H1 (cell line): ENCODE data around the gene CAPN14. TPM values are rescaled to one million over a fixed set of nuclear protein-coding genes. Genes with fewer than 3 reads are reported as not detected.
A peak's percentile ranks its signal among the peaks of the same experiment; 100 is the strongest.

Experiments
- CTCF ChIA-PET: fragments of 300-600 bp; sonication (Branson Sonifier 250); formaldehyde crosslinking; loops from one replicate; lab custom pipeline; 2021; ENCODE audit not compliant: partially characterized antibody; lab: Charles Lee
- POLR2A ChIA-PET: fragments of 300-600 bp; sonication (Branson Sonifier 250); formaldehyde crosslinking; loops from one replicate; lab custom pipeline; 2021; ENCODE audit warnings: inconsistent platforms; ENCODE audit not compliant: partially characterized antibody; lab: Charles Lee
- DNase-seq, 2 experiments: peaks; one replicate each; pipeline versions ENCODE4 v3.0.0 to v3.0.0-alpha.2; 2010 to 2022; ENCODE audit warnings: low spot score in 2 of 2, low read depth in 1 of 2, mixed read lengths in 1 of 2
- FAIRE-seq: peaks from 2 replicates; lab custom pipeline; 2011; peaks lifted over from hg19 to GRCh38; lab: Jason Lieb, UNC
- H2AFZ ChIP-seq: 2 replicates; pipeline ENCODE4 v1.8.1; 2012; ENCODE audit warnings: low read length, inconsistent platforms
- H2AK5ac ChIP-seq: 2 replicates; pipeline ENCODE4 v1.6.1; 2013; ENCODE audit warnings: low read depth, low read length
- H2BK120ac ChIP-seq: replicated peaks from 2 replicates; pipeline ENCODE3; 2013; ENCODE audit warnings: low read depth, low read length, inconsistent platforms
- H2BK12ac ChIP-seq: 2 replicates; pipeline ENCODE4 v1.6.1; 2013; ENCODE audit warnings: low read depth, low read length
- H2BK15ac ChIP-seq: 2 replicates; pipeline ENCODE4 v1.6.1; 2013; ENCODE audit warnings: low read length
- H2BK20ac ChIP-seq: 2 replicates; pipeline ENCODE4 v1.6.1; 2013; ENCODE audit warnings: low read length
- H2BK5ac ChIP-seq: 2 replicates; pipeline ENCODE4 v1.6.1; 2013; ENCODE audit warnings: low read depth, low read length
- H3K14ac ChIP-seq: 2 replicates; pipeline ENCODE4 v1.6.1; 2013; ENCODE audit warnings: inconsistent platforms; ENCODE audit not compliant: insufficient read length
- H3K18ac ChIP-seq: 2 replicates; pipeline ENCODE4 v1.6.1; 2013; ENCODE audit warnings: low read length; ENCODE audit errors: extremely low read depth
- H3K23ac ChIP-seq: 2 replicates; pipeline ENCODE4 v1.6.1; 2013; ENCODE audit warnings: inconsistent platforms; ENCODE audit not compliant: insufficient read length
- H3K23me2 ChIP-seq: 2 replicates; pipeline ENCODE4 v1.6.1; 2013; ENCODE audit warnings: low read depth, low read length
- H3K27ac ChIP-seq: 2 replicates; pipeline ENCODE4 v1.6.1; 2011; ENCODE audit warnings: low read depth, low read length, inconsistent platforms
- H3K27me3 ChIP-seq, 4 experiments: replicated peaks in 1 of 4; 1 replicate in 1 of 4; 2 replicates in 3 of 4; pipeline versions ENCODE4 v1.6.1 to v1.8.1; 2011 to 2013; ENCODE audit warnings: low read length in 3 of 4, mild to moderate bottlenecking in 3 of 4, inconsistent platforms in 2 of 4, mixed read lengths in 2 of 4, moderate library complexity in 1 of 4; ENCODE audit not compliant: control insufficient read depth in 3 of 4, insufficient read depth in 3 of 4; ENCODE audit errors: extremely low read depth in 1 of 4
- H3K36me3 ChIP-seq, 4 experiments: 2 replicates each; pipeline versions ENCODE4 v1.6.1 to v1.8.1; 2011 to 2013; ENCODE audit warnings: mild to moderate bottlenecking in 4 of 4, low read length in 3 of 4, moderate library complexity in 2 of 4, control low read depth in 1 of 4, inconsistent platforms in 1 of 4; ENCODE audit not compliant: insufficient read depth in 4 of 4, control insufficient read depth in 2 of 4
- H3K4ac ChIP-seq: replicated peaks from 2 replicates; pipeline ENCODE3; 2013; ENCODE audit warnings: low read length, low read depth, mixed read lengths, inconsistent platforms; ENCODE audit not compliant: insufficient read length
- H3K4me1 ChIP-seq, 4 experiments: replicated peaks in 1 of 4; 1 replicate in 1 of 4; 2 replicates in 3 of 4; pipeline versions ENCODE4 v1.6.1 to v1.8.1; 2011 to 2013; ENCODE audit warnings: low read length in 3 of 4, inconsistent platforms in 2 of 4, mixed read lengths in 1 of 4; ENCODE audit not compliant: insufficient read depth in 4 of 4, control insufficient read depth in 3 of 4
- H3K4me2 ChIP-seq, 2 experiments: 2 replicates each; pipeline versions ENCODE4 v1.6.1 to v1.8.1; 2011 to 2013; ENCODE audit warnings: low read depth in 2 of 2, low read length in 2 of 2, control low read depth in 1 of 2, inconsistent platforms in 1 of 2, mild to moderate bottlenecking in 1 of 2; ENCODE audit not compliant: insufficient read depth in 1 of 2
- H3K4me3 ChIP-seq, 4 experiments: fragments of 200-600, 300-600 bp in 1 of 4; sonication (generic), shearing (Covaris generic), sonication (Bioruptor Twin) in 1 of 4; 2 replicates each; pipeline versions ENCODE4 v1.5.1 to v1.8.1; 2011 to 2016; ENCODE audit warnings: low read length in 4 of 4, low read depth in 3 of 4, control low read depth in 2 of 4, inconsistent platforms in 2 of 4, mild to moderate bottlenecking in 2 of 4, mixed read lengths in 1 of 4, moderate library complexity in 1 of 4; ENCODE audit not compliant: insufficient read depth in 2 of 4; ENCODE audit errors: extremely low read depth in 1 of 4
- H3K56ac ChIP-seq: replicated peaks from 2 replicates; pipeline ENCODE3; 2013; ENCODE audit warnings: low read depth, mild to moderate bottlenecking, mixed read lengths, low read length, inconsistent platforms; ENCODE audit not compliant: insufficient read length
- H3K79me1 ChIP-seq: 2 replicates; pipeline ENCODE4 v1.6.1; 2013; ENCODE audit warnings: low read depth, low read length, control low read depth
- H3K79me2 ChIP-seq, 2 experiments: 2 replicates each; pipeline versions ENCODE4 v1.6.1 to v1.8.1; 2012 to 2013; ENCODE audit warnings: low read length in 2 of 2, mild to moderate bottlenecking in 2 of 2, inconsistent platforms in 1 of 2; ENCODE audit not compliant: insufficient read depth in 2 of 2, control insufficient read depth in 1 of 2
- H3K9ac ChIP-seq, 4 experiments: replicated peaks in 1 of 4; 1 replicate in 1 of 4; 2 replicates in 3 of 4; pipeline versions ENCODE4 v1.6.1 to v1.8.1; 2011 to 2013; ENCODE audit warnings: low read depth in 3 of 4, low read length in 3 of 4, control low read depth in 2 of 4, mild to moderate bottlenecking in 2 of 4, moderate library complexity in 2 of 4, inconsistent platforms in 1 of 4; ENCODE audit errors: extremely low read depth in 1 of 4
- H3K9me3 ChIP-seq, 2 experiments: 2 replicates each; pipeline versions ENCODE4 v1.6.1 to v1.8.1; 2012 to 2013; ENCODE audit warnings: mild to moderate bottlenecking in 2 of 2, moderate library complexity in 2 of 2, control low read depth in 1 of 2, inconsistent platforms in 1 of 2, low read depth in 1 of 2, low read length in 1 of 2, mixed read lengths in 1 of 2; ENCODE audit not compliant: insufficient read depth in 2 of 2
- H4K20me1 ChIP-seq, 2 experiments: replicated peaks in 1 of 2; 2 replicates each; pipeline versions ENCODE3 to v1.8.1; 2011 to 2013; ENCODE audit warnings: inconsistent platforms in 2 of 2, low read length in 2 of 2, mild to moderate bottlenecking in 1 of 2; ENCODE audit not compliant: insufficient read depth in 2 of 2, control insufficient read depth in 1 of 2
- H4K5ac ChIP-seq: 2 replicates; pipeline ENCODE4 v1.6.1; 2013; ENCODE audit warnings: low read length, low read depth, mixed read lengths, inconsistent platforms; ENCODE audit not compliant: insufficient read length
- H4K8ac ChIP-seq: 2 replicates; pipeline ENCODE4 v1.8.0; 2013; ENCODE audit warnings: mild to moderate bottlenecking, moderate library complexity, low read length, inconsistent platforms; ENCODE audit not compliant: insufficient read depth; ENCODE audit errors: extremely low read depth
- H4K91ac ChIP-seq: replicated peaks from 2 replicates; pipeline ENCODE3; 2013; ENCODE audit warnings: low read length, mixed read lengths, inconsistent platforms; ENCODE audit not compliant: insufficient read length
- EGR1 ChIP-seq: IDR thresholded peaks from 2 replicates; pipeline ENCODE4 v1.6.1; 2011; ENCODE audit warnings: low read depth, low read length, borderline replicate concordance
- GTF2F1 ChIP-seq: IDR thresholded peaks from 2 replicates; pipeline ENCODE4 v1.6.1; 2012; ENCODE audit warnings: low read depth, low read length, improper control_type of control experiment, borderline replicate concordance
- RAD21 ChIP-seq, 2 experiments: IDR thresholded peaks in 1 of 2; conservative IDR thresholded peaks in 1 of 2; 2 replicates each; pipeline ENCODE4 v1.6.1; 2011; ENCODE audit warnings: low read depth in 2 of 2, low read length in 2 of 2, improper control_type of control experiment in 1 of 2, inconsistent platforms in 1 of 2, mild to moderate bottlenecking in 1 of 2, moderate library complexity in 1 of 2
- SP4 ChIP-seq: IDR thresholded peaks from 2 replicates; pipeline ENCODE4 v1.6.1; 2012; ENCODE audit warnings: low read length, inconsistent platforms
- TBP ChIP-seq: IDR thresholded peaks from 2 replicates; pipeline ENCODE4 v1.6.1; 2011; ENCODE audit warnings: low read depth, low read length, improper control_type of control experiment
- WGBS, 2 experiments: shearing (Covaris generic) in 1 of 2; methylation state at CpG; one replicate each; pipeline versions ENCODE4 v1.1.6 to v1.1.7; 2013 to 2015; ENCODE audit warnings: low lambda C conversion rate in 2 of 2, mixed read lengths in 2 of 2, inconsistent platforms in 1 of 2, low coverage in 1 of 2, missing lambda C conversion rate in 1 of 2; ENCODE audit not compliant: insufficient replicate concordance in 2 of 2, insufficient coverage in 1 of 2, insufficient read length in 1 of 2; ENCODE audit errors: extremely low coverage in 1 of 2, missing lambda C conversion rate in 1 of 2; 5-methylcytosine and 5-hydroxymethylcytosine counted together
- polyA plus RNA-seq, 7 experiments: library from polyadenylated mRNA; depleted of rRNA in 3 of 7; stranded (reverse) in 5 of 7; unstranded in 2 of 7; fragments of >200 nt in 5 of 7; fragments of 200-250 nt in 2 of 7; gene quantifications; 1 replicate in 5 of 7; 2 replicates in 1 of 7; 4 replicates in 1 of 7; pipeline versions ENCODE4 v1.2.1 to v1.2.3, GENCODE V29; 2011 to 2013; ENCODE audit warnings: missing spikeins in 2 of 7, mixed read lengths in 2 of 7
- total RNA-seq: library from RNA; stranded (reverse); fragmentation: NEBNext Ultra II Directional; extraction: Animal tissue kit (Norgen Biotek cat#: 25700); gene quantifications from 2 replicates; pipeline ENCODE4 v1.2.1, GENCODE V29; 2021

CAPN14 gene
- total and polyA plus RNA-seq, 2 of the 8 experiments (the other 6 are each of a cell fraction or from before 2014, with no cell fraction given) = 0.07 TPM; not detected in 1

GRCh38 chr2:31161637-31162036, 55.7 kb downstream of the CAPN14 start:
- no peaks in the 10 kb centered on the region for H3K79me1 ChIP-seq
- no peak overlapping the region for H3K4me3 ChIP-seq
- TF ChIP-seq RAD21 (IDR thresholded peaks at IDR 0.05 in 1 of 2, conservative IDR thresholded peaks at IDR 0.05 in 1 of 2; ENCODE audit: low read depth in 2 of 2, low read length in 2 of 2) (no peak), EGR1 (no peak), SP4 (no peak), TBP (no peak), GTF2F1 (no peak)
- H3K27me3 ChIP-seq = no peaks in the 10 kb centered on the region
- H2BK20ac ChIP-seq = no peak overlapping the region
- no peak overlapping the region for H3K9ac ChIP-seq
- H3K4me2 ChIP-seq = no peak overlapping the region
- H2BK12ac ChIP-seq = no peak overlapping the region
- H3K56ac ChIP-seq = no peak overlapping the region
- POLR2A ChIA-PET = no interaction called here
- CTCF ChIA-PET = interaction anchor here (1.5 to 2.7 kb wide), 2 partner anchors 9 to 11 kb away, joined by 9 to 17 read pairs; no protein-coding TSS in a partner anchor
- H3K79me2 ChIP-seq = no peaks in the 10 kb centered on the region
- H3K18ac ChIP-seq = no peak overlapping the region
- no peak overlapping the region for H3K14ac ChIP-seq
- H4K91ac ChIP-seq = no peak overlapping the region
- no peak overlapping the region for H2AK5ac ChIP-seq
- H4K20me1 ChIP-seq = no peaks in the 10 kb centered on the region
- no peak overlapping the region for H4K5ac ChIP-seq
- H3K23ac ChIP-seq = no peak overlapping the region
- WGBS, 2 experiments = 92% methylated on average over 6 of the region's 6 CpGs; no CpG with 5 or more reads in 1 of the 2 experiments
- H2AFZ ChIP-seq = no peak overlapping the region
- no peaks in the 10 kb centered on the region for H3K36me3 ChIP-seq
- H3K27ac ChIP-seq = no peak overlapping the region
- no peak overlapping the region; the same call in 1 of the 2 replicates for H4K8ac ChIP-seq
- no peak overlapping the region for H2BK120ac ChIP-seq
- FAIRE-seq = no peak
- no peaks in the 10 kb centered on the region for H3K23me2 ChIP-seq
- H2BK15ac ChIP-seq = no peak overlapping the region
- no peak overlapping the region for H3K4ac ChIP-seq
- H2BK5ac ChIP-seq = no peak overlapping the region
- no peaks in the 10 kb centered on the region for H3K9me3 ChIP-seq
- DNase-seq = peak in 1 of 2 experiments; percentile 16
- no peaks in the 10 kb centered on the region for H3K4me1 ChIP-seq
